ENCODE data around the gene ZNF714. TPM values are rescaled to one million over a fixed set of nuclear protein-coding genes. Genes with fewer than 3 reads are reported as not detected.

Gene ZNF714
- total and polyA plus RNA-seq, 10 of the 15 experiments (the other 5 are each of a cell fraction or from before 2014, with no cell fraction given), result 4.9 to 13.2 (median 9.1) TPM

DNA sequence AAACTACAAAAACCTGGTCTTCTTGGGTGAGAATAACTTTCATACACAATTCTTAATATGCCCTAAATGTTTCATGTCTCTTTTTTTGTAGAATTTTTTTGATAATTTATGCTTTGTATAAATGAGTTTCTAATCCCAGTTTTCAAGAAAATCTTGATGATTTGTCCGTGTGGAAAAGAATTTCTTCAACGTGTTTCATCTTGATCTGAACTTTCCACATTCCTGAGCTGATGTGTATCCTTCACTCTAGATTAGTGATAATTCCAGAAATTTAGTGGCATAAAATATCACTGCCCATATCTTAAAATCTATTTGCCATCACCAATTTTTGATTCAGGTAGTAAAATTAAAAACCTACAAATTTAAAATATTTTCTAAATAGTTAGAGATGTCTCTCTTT, 84.4 kb downstream of the ZNF714 start:
- intact Hi-C loops (cut with micrococcal nuclease; ENCODE audit: unreplicated experiment) (no loop called here), in situ Hi-C loops (cut with MboI) (no loop called here)
- H3K4me1 ChIP-seq (ENCODE audit: control insufficient read depth, insufficient read depth, low read length), result no peaks in the 10 kb centered on the region
- ChIA-PET SMC1A (ENCODE audit: uncharacterized antibody, unreplicated experiment) (no interaction called here), POLR2A (no interaction called here), CTCF (no interaction called here), RAD21 (ENCODE audit: unreplicated experiment) (no interaction called here)
- no peak overlapping the region for H3K9ac ChIP-seq (ENCODE audit: control insufficient read depth, insufficient read depth, low read length)
- FAIRE-seq (no peak), DNase-seq (ENCODE audit: low read depth, low spot score) (no peak), ATAC-seq (no peak)
- no peak overlapping the region for H2AFZ ChIP-seq (ENCODE audit: control insufficient read depth, low read depth, low read length)
- no peaks in the 10 kb centered on the region for H4K20me1 ChIP-seq (ENCODE audit: control insufficient read depth, insufficient read depth)
- no peak overlapping the region for H3K27ac ChIP-seq (ENCODE audit: control insufficient read depth, insufficient read depth)
- 94% methylated on average over 2 of the region's 2 CpGs for WGBS (ENCODE audit: insufficient coverage, insufficient replicate concordance, low lambda C conversion rate, missing lambda C conversion rate)
- TF ChIP-seq HDAC2 (IDR thresholded peaks at IDR 0.05) (no peak), SUZ12 (IDR thresholded peaks at IDR 0.05; ENCODE audit: unreplicated experiment) (no peak), CHD1 (IDR thresholded peaks at IDR 0.05; ENCODE audit: low read depth, low read length) (no peak), POLR2AphosphoS2 (IDR thresholded peaks at IDR 0.05; ENCODE audit: low read depth, low read length) (no peak)
- H3K27me3 ChIP-seq (replicated peaks in 1 of 2; ENCODE audit: control insufficient read depth in 2 of 2, insufficient read depth in 2 of 2, low read length in 1 of 2), result no peaks in the 10 kb centered on the region
- H3K9me3 ChIP-seq (replicated peaks; ENCODE audit: control insufficient read depth, insufficient read depth, low read length), result peaks cover 3% of the 10 kb centered on the region; the same call in 2 of the 3 replicates
- H3K4me3 ChIP-seq, result no peak overlapping the region
- BruUV-seq (replicated peaks), result no TSS peak
- H3K79me2 ChIP-seq (ENCODE audit: control insufficient read depth, insufficient read depth, low read length), result no peaks in the 10 kb centered on the region
- H3K36me3 ChIP-seq (ENCODE audit: control insufficient read depth in 2 of 2, insufficient read depth in 2 of 2, low read length in 1 of 2), result peaks cover 8 to 11% of the 10 kb centered on the region in 2 experiments
- H3K4me2 ChIP-seq (ENCODE audit: control insufficient read depth, insufficient read depth), result no peak overlapping the region

Small RNA genes lying within 50 kb of the gene (small RNA-seq; reads per million reads assigned to genes)
- 0.27 reads per million for gene RNA5SP469

Other genes with a start within 250 kb of the ZNF714 start
- 23.9 and 25.2 TPM in 2 replicates for gene ZNF85, start 159.0 kb upstream of the ZNF714 start, total RNA-seq (2014; rRNA removed)
- gene ZNF85, start 159.0 kb upstream of the ZNF714 start, total RNA-seq (2014; rRNA removed; fragmentation: Illumina TruSeq; extraction: Trizol), result 23.5 and 25.5 TPM in 2 replicates
- gene ZNF85, start 159.0 kb upstream of the ZNF714 start, total RNA-seq (2021), result 12.6 and 17.0 TPM in 2 replicates
- gene ZNF85, start 159.0 kb upstream of the ZNF714 start, polyA plus RNA-seq (2011; rRNA removed), result 19.8 and 26.2 TPM in 2 replicates
- gene ZNF85, start 159.0 kb upstream of the ZNF714 start, polyA plus RNA-seq (2014; fragmentation: Illumina TruSeq; extraction: Trizol), result 17.2 and 22.9 TPM in 2 replicates
- 10 to 100 TPM; 25.8 to 31.7 TPM for gene ZNF85, start 159.0 kb upstream of the ZNF714 start, polyA plus RNA-seq (2014; fragmentation: Nextera tagmentation; extraction: Ambion mirVana)
- 17.2 and 26.2 TPM in 2 replicates for gene ZNF85, start 159.0 kb upstream of the ZNF714 start, polyA plus RNA-seq (2014; rRNA removed)
- 10 to 100 TPM; 19.5 to 21.9 TPM for gene ZNF85, start 159.0 kb upstream of the ZNF714 start, polyA plus RNA-seq (2016; fragmentation: Nextera tagmentation; extraction: Ambion mirVana)
- 11.0 and 11.8 TPM in 2 replicates for gene ZNF430, start 61.5 kb upstream of the ZNF714 start, total RNA-seq (2014; rRNA removed)
- 19.0 TPM in 2 replicates for gene ZNF430, start 61.5 kb upstream of the ZNF714 start, total RNA-seq (2014; rRNA removed; fragmentation: Illumina TruSeq; extraction: Trizol)
- gene ZNF430, start 61.5 kb upstream of the ZNF714 start, total RNA-seq (2021), result 12.6 TPM in 2 replicates
- 18.0 and 23.6 TPM in 2 replicates for gene ZNF430, start 61.5 kb upstream of the ZNF714 start, polyA plus RNA-seq (2011; rRNA removed)
- gene ZNF430, start 61.5 kb upstream of the ZNF714 start, polyA plus RNA-seq (2014; fragmentation: Illumina TruSeq; extraction: Trizol), result 11.5 and 16.0 TPM in 2 replicates
- gene ZNF430, start 61.5 kb upstream of the ZNF714 start, polyA plus RNA-seq (2014; fragmentation: Nextera tagmentation; extraction: Ambion mirVana), result 1 to 10 TPM; 4.6 to 6.0 TPM
- gene ZNF430, start 61.5 kb upstream of the ZNF714 start, polyA plus RNA-seq (2014; rRNA removed), result 5.6 and 7.0 TPM in 2 replicates
- 10 to 100 TPM; 13.4 to 15.8 TPM for gene ZNF430, start 61.5 kb upstream of the ZNF714 start, polyA plus RNA-seq (2016; fragmentation: Nextera tagmentation; extraction: Ambion mirVana)
- gene ZNF431, start 59.8 kb downstream of the ZNF714 start, total RNA-seq (2014; rRNA removed), result 7.9 and 10.8 TPM in 2 replicates
- 15.3 and 17.4 TPM in 2 replicates for gene ZNF431, start 59.8 kb downstream of the ZNF714 start, total RNA-seq (2014; rRNA removed; fragmentation: Illumina TruSeq; extraction: Trizol)
- 8.9 and 12.3 TPM in 2 replicates for gene ZNF431, start 59.8 kb downstream of the ZNF714 start, total RNA-seq (2021)
- 18.7 and 26.1 TPM in 2 replicates for gene ZNF431, start 59.8 kb downstream of the ZNF714 start, polyA plus RNA-seq (2011; rRNA removed)
- 14.3 and 15.0 TPM in 2 replicates for gene ZNF431, start 59.8 kb downstream of the ZNF714 start, polyA plus RNA-seq (2014; fragmentation: Illumina TruSeq; extraction: Trizol)
- 1 to 10 TPM; 2.5 to 2.8 TPM for gene ZNF431, start 59.8 kb downstream of the ZNF714 start, polyA plus RNA-seq (2014; fragmentation: Nextera tagmentation; extraction: Ambion mirVana)
- 6.6 and 8.7 TPM in 2 replicates for gene ZNF431, start 59.8 kb downstream of the ZNF714 start, polyA plus RNA-seq (2014; rRNA removed)
- 10 to 100 TPM in 1 of 2 experiments, 1 to 10 TPM in 1; 9.3 to 10.7 TPM for gene ZNF431, start 59.8 kb downstream of the ZNF714 start, polyA plus RNA-seq (2016; fragmentation: Nextera tagmentation; extraction: Ambion mirVana)
- gene ZNF708, start 247.2 kb downstream of the ZNF714 start, total RNA-seq (2014; rRNA removed), result 9.6 and 11.9 TPM in 2 replicates
- 15.9 and 18.1 TPM in 2 replicates for gene ZNF708, start 247.2 kb downstream of the ZNF714 start, total RNA-seq (2014; rRNA removed; fragmentation: Illumina TruSeq; extraction: Trizol)
- 8.6 and 9.9 TPM in 2 replicates for gene ZNF708, start 247.2 kb downstream of the ZNF714 start, total RNA-seq (2021)
- 10.6 and 19.9 TPM in 2 replicates for gene ZNF708, start 247.2 kb downstream of the ZNF714 start, polyA plus RNA-seq (2011; rRNA removed)
- 11.7 and 14.9 TPM in 2 replicates for gene ZNF708, start 247.2 kb downstream of the ZNF714 start, polyA plus RNA-seq (2014; fragmentation: Illumina TruSeq; extraction: Trizol)
- gene ZNF708, start 247.2 kb downstream of the ZNF714 start, polyA plus RNA-seq (2014; fragmentation: Nextera tagmentation; extraction: Ambion mirVana), result 1 to 10 TPM; 2.7 to 2.9 TPM
- 7.0 and 7.1 TPM in 2 replicates for gene ZNF708, start 247.2 kb downstream of the ZNF714 start, polyA plus RNA-seq (2014; rRNA removed)
- gene ZNF708, start 247.2 kb downstream of the ZNF714 start, polyA plus RNA-seq (2016; fragmentation: Nextera tagmentation; extraction: Ambion mirVana), result 1 to 10 TPM; 4.6 to 7.0 TPM